HG03442 (cell line): ENCODE data around the gene PKDCC.
A peak's percentile ranks its signal among the peaks of the same experiment; 100 is the strongest.

Experiments
- ATAC-seq: cut with Tn5 transposase; IDR thresholded peaks from one replicate; pipeline ENCODE4 v1.9.1; 2021; ENCODE audit warnings: mild to moderate bottlenecking, moderate library complexity; ENCODE audit not compliant: unreplicated experiment

PKDCC gene

GRCh38 chr2:42104621-42105020, 56.8 kb downstream of the PKDCC start:
- no peak for ATAC-seq

GRCh38 chr2:42105330-42106256, 57.8 kb downstream of the PKDCC start:
- peak; percentile 36 for ATAC-seq

- ATAC-seq = no peak
Measured at GRCh38 chr2:42106257-42106816, 58.5 kb downstream of the PKDCC start.

- ATAC-seq = no peak
Measured at GRCh38 chr2:42107249-42108042, 59.6 kb downstream of the PKDCC start.
